Body of pancreas (tissue), 4 donors: ENCODE data around the gene EOGT.

Source experiments
- POLR2A ChIP-seq, 3 donors: fragments of 450-650 bp; IDR thresholded peaks; one replicate each; pipeline ENCODE4 v1.6.1; 2016; ENCODE audit warnings: antibody characterized with exemption in 3 of 3, mild to moderate bottlenecking in 2 of 3
- TF ChIP-seq, protein P1 (sequence below), 7 experiments: fragments of 450-650 bp in 4 of 7; fragments of 200-600 bp in 3 of 7; sonication (generic) in 3 of 7; IDR thresholded peaks; one replicate each; pipeline ENCODE4 v1.5.1; 2016 to 2019; ENCODE audit warnings: antibody characterized with exemption in 7 of 7

- no peak for TF ChIP-seq POLR2A (IDR thresholded peaks at IDR 0.05)
- TF ChIP-seq, protein P1, sequence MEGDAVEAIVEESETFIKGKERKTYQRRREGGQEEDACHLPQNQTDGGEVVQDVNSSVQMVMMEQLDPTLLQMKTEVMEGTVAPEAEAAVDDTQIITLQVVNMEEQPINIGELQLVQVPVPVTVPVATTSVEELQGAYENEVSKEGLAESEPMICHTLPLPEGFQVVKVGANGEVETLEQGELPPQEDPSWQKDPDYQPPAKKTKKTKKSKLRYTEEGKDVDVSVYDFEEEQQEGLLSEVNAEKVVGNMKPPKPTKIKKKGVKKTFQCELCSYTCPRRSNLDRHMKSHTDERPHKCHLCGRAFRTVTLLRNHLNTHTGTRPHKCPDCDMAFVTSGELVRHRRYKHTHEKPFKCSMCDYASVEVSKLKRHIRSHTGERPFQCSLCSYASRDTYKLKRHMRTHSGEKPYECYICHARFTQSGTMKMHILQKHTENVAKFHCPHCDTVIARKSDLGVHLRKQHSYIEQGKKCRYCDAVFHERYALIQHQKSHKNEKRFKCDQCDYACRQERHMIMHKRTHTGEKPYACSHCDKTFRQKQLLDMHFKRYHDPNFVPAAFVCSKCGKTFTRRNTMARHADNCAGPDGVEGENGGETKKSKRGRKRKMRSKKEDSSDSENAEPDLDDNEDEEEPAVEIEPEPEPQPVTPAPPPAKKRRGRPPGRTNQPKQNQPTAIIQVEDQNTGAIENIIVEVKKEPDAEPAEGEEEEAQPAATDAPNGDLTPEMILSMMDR (IDR thresholded peaks at IDR 0.05): no peak
Observed at GRCh38 chr3:69005791-69006482, 7.5 kb downstream of the EOGT start.
